RWPE2 (cell line): ENCODE data around the gene SCAANT1.

Experiments used
- ATAC-seq: fragments of 200-7000 bp; cut with Tn5 transposase; 3 replicates; pipeline ENCODE4 v1.9.1; 2021; ENCODE audit warnings: low read depth
- DNase-seq: peaks from one replicate; pipeline ENCODE4 v3.0.0-alpha.2; 2020; ENCODE audit warnings: low spot score
- H3K27ac ChIP-seq: fragments of 450-650 bp; 2 replicates; pipeline ENCODE4 v1.5.1; 2017; ENCODE audit warnings: mild to moderate bottlenecking; ENCODE audit not compliant: poor library complexity, severe bottlenecking
- H3K27me3 ChIP-seq: fragments of 250-450 bp; sonication (Bioruptor Pico); 2 replicates; pipeline ENCODE4 v1.5.1; 2021; ENCODE audit warnings: mild to moderate bottlenecking, moderate library complexity; ENCODE audit not compliant: insufficient read depth, poor library complexity, severe bottlenecking
- H3K36me3 ChIP-seq: fragments of 250-450 bp; sonication (Bioruptor Pico); 2 replicates; pipeline ENCODE4 v1.5.1; 2020; ENCODE audit warnings: low read depth, mild to moderate bottlenecking, moderate library complexity
- H3K4me1 ChIP-seq: fragments of 250-450 bp; sonication (Bioruptor Pico); 2 replicates; pipeline ENCODE4 v1.5.1; 2021; ENCODE audit warnings: mild to moderate bottlenecking, moderate library complexity; ENCODE audit not compliant: insufficient read depth, poor library complexity, severe bottlenecking
- H3K4me3 ChIP-seq: fragments of 250-450 bp; sonication (Bioruptor Pico); 2 replicates; pipeline ENCODE4 v1.5.1; 2021; ENCODE audit warnings: mild to moderate bottlenecking, moderate library complexity; ENCODE audit not compliant: severe bottlenecking
- H3K9me3 ChIP-seq: fragments of 250-450 bp; sonication (Bioruptor Pico); 2 replicates; pipeline ENCODE4 v1.5.1; 2021; ENCODE audit warnings: mild to moderate bottlenecking, moderate library complexity; ENCODE audit not compliant: severe bottlenecking
- CTCF ChIP-seq: fragments of 450-650 bp; IDR thresholded peaks from one replicate; pipeline ENCODE4 v1.5.1; 2017; ENCODE audit warnings: mild to moderate bottlenecking, moderate library complexity; ENCODE audit not compliant: poor library complexity, severe bottlenecking

Gene SCAANT1

GRCh38 chr3:63922491-63923199 is 10.5 kb upstream of the SCAANT1 start:
- TF ChIP-seq CTCF, result no peak
- Histone ChIP-seq H3K36me3 (peaks cover 87% of the 10 kb centered on the region), H3K27me3 (no peaks in the 10 kb centered on the region), H3K9me3 (no peaks in the 10 kb centered on the region), H3K4me3 (no peak overlapping the region), H3K4me1 (peaks cover 5% of the 10 kb centered on the region), H3K27ac (no peak overlapping the region)
- ATAC-seq, result no peak
- no peak for DNase-seq

- no peaks in the 10 kb centered on the region for H3K27me3 ChIP-seq
- TF ChIP-seq CTCF, result no peak
- H3K27ac ChIP-seq, result no peak overlapping the region
- H3K36me3 ChIP-seq, result peaks cover 89% of the 10 kb centered on the region
- no peak overlapping the region for H3K4me3 ChIP-seq
- ATAC-seq (no peak), DNase-seq (no peak)
- H3K4me1 ChIP-seq, result peaks cover 5% of the 10 kb centered on the region
- H3K9me3 ChIP-seq, result no peaks in the 10 kb centered on the region
Measured at GRCh38 chr3:63921741-63922482, 9.7 kb upstream of the SCAANT1 start.

- Histone ChIP-seq H3K4me3 (no peak overlapping the region), H3K4me1 (peaks cover 5% of the 10 kb centered on the region), H3K27me3 (no peaks in the 10 kb centered on the region), H3K27ac (no peak overlapping the region), H3K9me3 (no peaks in the 10 kb centered on the region), H3K36me3 (peaks cover 90% of the 10 kb centered on the region)
- ATAC-seq, result no peak
- TF ChIP-seq CTCF, result no peak
- DNase-seq, result no peak
Measured at GRCh38 chr3:63920001-63920400, 7.8 kb upstream of the SCAANT1 start.

- TF ChIP-seq CTCF, result no peak
- H3K4me1 ChIP-seq, result peaks cover 13% of the 10 kb centered on the region
- no peak overlapping the region for H3K4me3 ChIP-seq
- peak; percentile 74 for ATAC-seq
- no peak overlapping the region for H3K27ac ChIP-seq
- DNase-seq, result no peak
- H3K9me3 ChIP-seq, result no peaks in the 10 kb centered on the region
- peaks cover 88% of the 10 kb centered on the region for H3K36me3 ChIP-seq
- no peaks in the 10 kb centered on the region for H3K27me3 ChIP-seq
Measured at GRCh38 chr3:63918321-63918720, 6.1 kb upstream of the SCAANT1 start.

GRCh38 chr3:63914312-63914711 is 2.1 kb upstream of the SCAANT1 start:
- TF ChIP-seq CTCF, result no peak
- ATAC-seq (no peak), DNase-seq (no peak)
- no peak overlapping the region for H3K4me3 ChIP-seq
- peaks cover 21% of the 10 kb centered on the region for H3K4me1 ChIP-seq
- peak overlapping the region; percentile 78 for H3K27ac ChIP-seq
- no peaks in the 10 kb centered on the region for H3K9me3 ChIP-seq
- H3K36me3 ChIP-seq, result peaks cover 49% of the 10 kb centered on the region
- H3K27me3 ChIP-seq, result no peaks in the 10 kb centered on the region
